ENCODE data around the gene SLC16A1. TPM values are rescaled to one million over a fixed set of nuclear protein-coding genes. Genes with fewer than 3 reads are reported as not detected.

Gene SLC16A1
- total RNA-seq, 1 experiment from 2014 or later, result 328 TPM

GRCh38 chr1:112991402-112992120 is 35.6 kb upstream of the SLC16A1 start (continued):
- TF ChIP-seq E2F4 (CRISPR knock-in tag; IDR thresholded peaks at IDR 0.05; ENCODE audit: borderline replicate concordance, low read depth) (no peak), ZNF532 (CRISPR knock-in tag; IDR thresholded peaks at IDR 0.05; ENCODE audit: borderline replicate concordance) (no peak), JAZF1 (CRISPR knock-in tag; IDR thresholded peaks at IDR 0.05) (no peak), MXD4 (CRISPR knock-in tag; IDR thresholded peaks at IDR 0.05; ENCODE audit: borderline replicate concordance) (no peak), TEAD4 (CRISPR knock-in tag; IDR thresholded peaks at IDR 0.05) (no peak), ZNF671 (CRISPR knock-in tag; IDR thresholded peaks at IDR 0.05) (no peak), PRRX2 (CRISPR knock-in tag; IDR thresholded peaks at IDR 0.05) (no peak), ZNF138 (CRISPR knock-in tag; conservative IDR thresholded peaks at IDR 0.05) (no peak), ZNF121 (CRISPR knock-in tag; IDR thresholded peaks at IDR 0.05) (no peak), MAX (CRISPR knock-in tag; IDR thresholded peaks at IDR 0.05) (no peak), KAT7 (CRISPR knock-in tag; IDR thresholded peaks at IDR 0.05; ENCODE audit: borderline replicate concordance) (no peak)
- TF ChIP-seq, protein P1, sequence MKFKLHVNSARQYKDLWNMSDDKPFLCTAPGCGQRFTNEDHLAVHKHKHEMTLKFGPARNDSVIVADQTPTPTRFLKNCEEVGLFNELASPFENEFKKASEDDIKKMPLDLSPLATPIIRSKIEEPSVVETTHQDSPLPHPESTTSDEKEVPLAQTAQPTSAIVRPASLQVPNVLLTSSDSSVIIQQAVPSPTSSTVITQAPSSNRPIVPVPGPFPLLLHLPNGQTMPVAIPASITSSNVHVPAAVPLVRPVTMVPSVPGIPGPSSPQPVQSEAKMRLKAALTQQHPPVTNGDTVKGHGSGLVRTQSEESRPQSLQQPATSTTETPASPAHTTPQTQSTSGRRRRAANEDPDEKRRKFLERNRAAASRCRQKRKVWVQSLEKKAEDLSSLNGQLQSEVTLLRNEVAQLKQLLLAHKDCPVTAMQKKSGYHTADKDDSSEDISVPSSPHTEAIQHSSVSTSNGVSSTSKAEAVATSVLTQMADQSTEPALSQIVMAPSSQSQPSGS (CRISPR knock-in tag; IDR thresholded peaks at IDR 0.05; ENCODE audit: borderline replicate concordance, low read depth), result no peak

DNA sequence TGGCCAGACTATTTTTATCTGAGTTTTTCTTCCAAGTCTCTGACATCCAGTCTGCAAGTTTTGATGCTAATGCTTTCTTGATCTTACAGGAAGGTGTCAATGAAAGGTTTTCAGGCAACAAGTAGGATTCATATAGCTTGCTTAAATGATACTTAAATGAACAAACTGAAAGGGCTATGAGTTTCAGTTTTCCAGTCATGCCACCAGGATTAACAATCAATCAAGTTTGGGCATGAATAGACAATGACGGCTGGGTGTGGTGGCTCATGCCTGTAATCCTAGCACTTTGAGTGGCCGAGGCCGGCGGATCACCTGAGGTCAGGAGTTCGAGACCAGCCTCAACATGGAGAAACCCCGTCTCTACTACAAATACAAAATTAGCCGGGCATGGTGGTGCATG is 34.3 kb upstream of the SLC16A1 start:
- ATAC-seq (no peak), DNase-seq (ENCODE audit: low spot score) (no peak)
- no peaks in the 10 kb centered on the region for H3K27me3 Mint-ChIP-seq (ENCODE audit: low read depth)
- no peak overlapping the region for H3K27ac Mint-ChIP-seq
- peaks cover 11% of the 10 kb centered on the region for H3K4me1 Mint-ChIP-seq
- no peaks in the 10 kb centered on the region for H3K9me3 Mint-ChIP-seq
- H3K4me3 Mint-ChIP-seq, result no peak overlapping the region
- no peaks in the 10 kb centered on the region for H3K36me3 Mint-ChIP-seq
- POLR2A ChIA-PET, result interaction anchor here (0.7 kb wide), 1 partner anchor 1165 kb away, joined by 8 read pairs; no protein-coding TSS in a partner anchor
- CTCF ChIA-PET, result no interaction called here
- TF ChIP-seq ZNF416 (CRISPR knock-in tag; IDR thresholded peaks at IDR 0.05), result no peak
- no peak for TF ChIP-seq ETV6 (CRISPR knock-in tag; IDR thresholded peaks at IDR 0.05)
- TF ChIP-seq, protein P2, sequence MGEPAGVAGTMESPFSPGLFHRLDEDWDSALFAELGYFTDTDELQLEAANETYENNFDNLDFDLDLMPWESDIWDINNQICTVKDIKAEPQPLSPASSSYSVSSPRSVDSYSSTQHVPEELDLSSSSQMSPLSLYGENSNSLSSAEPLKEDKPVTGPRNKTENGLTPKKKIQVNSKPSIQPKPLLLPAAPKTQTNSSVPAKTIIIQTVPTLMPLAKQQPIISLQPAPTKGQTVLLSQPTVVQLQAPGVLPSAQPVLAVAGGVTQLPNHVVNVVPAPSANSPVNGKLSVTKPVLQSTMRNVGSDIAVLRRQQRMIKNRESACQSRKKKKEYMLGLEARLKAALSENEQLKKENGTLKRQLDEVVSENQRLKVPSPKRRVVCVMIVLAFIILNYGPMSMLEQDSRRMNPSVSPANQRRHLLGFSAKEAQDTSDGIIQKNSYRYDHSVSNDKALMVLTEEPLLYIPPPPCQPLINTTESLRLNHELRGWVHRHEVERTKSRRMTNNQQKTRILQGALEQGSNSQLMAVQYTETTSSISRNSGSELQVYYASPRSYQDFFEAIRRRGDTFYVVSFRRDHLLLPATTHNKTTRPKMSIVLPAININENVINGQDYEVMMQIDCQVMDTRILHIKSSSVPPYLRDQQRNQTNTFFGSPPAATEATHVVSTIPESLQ (CRISPR knock-in tag; IDR thresholded peaks at IDR 0.05), result no peak
- no peak for TF ChIP-seq TP53 (CRISPR knock-in tag; IDR thresholded peaks at IDR 0.05)
- no peak for TF ChIP-seq GRHL2 (CRISPR knock-in tag; IDR thresholded peaks at IDR 0.05; ENCODE audit: insufficient replicate concordance, severe bottlenecking)
- no peak for TF ChIP-seq PRDM15 (CRISPR knock-in tag; IDR thresholded peaks at IDR 0.05)
- TF ChIP-seq ZBTB21 (CRISPR knock-in tag; IDR thresholded peaks at IDR 0.05; ENCODE audit: borderline replicate concordance), result no peak
- no peak for TF ChIP-seq SOX15 (CRISPR knock-in tag; IDR thresholded peaks at IDR 0.05)
- no peak for TF ChIP-seq NR2C2 (CRISPR knock-in tag; IDR thresholded peaks at IDR 0.05)
- TF ChIP-seq ELF4 (CRISPR knock-in tag; IDR thresholded peaks at IDR 0.05; ENCODE audit: low read depth), result no peak
- no peak for TF ChIP-seq ZNF423 (CRISPR knock-in tag; IDR thresholded peaks at IDR 0.05)
- TF ChIP-seq, protein P3, sequence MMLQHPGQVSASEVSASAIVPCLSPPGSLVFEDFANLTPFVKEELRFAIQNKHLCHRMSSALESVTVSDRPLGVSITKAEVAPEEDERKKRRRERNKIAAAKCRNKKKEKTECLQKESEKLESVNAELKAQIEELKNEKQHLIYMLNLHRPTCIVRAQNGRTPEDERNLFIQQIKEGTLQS (CRISPR knock-in tag; conservative IDR thresholded peaks at IDR 0.05), result no peak
- TF ChIP-seq MYBL2 (CRISPR knock-in tag; IDR thresholded peaks at IDR 0.05), result no peak
